Activated T-cell treated with anti-CD3 and anti-CD28 coated beads for 48 hours (primary cell): ENCODE data around the gene EMSY.

ENCODE experiments used
- DNase-seq: peaks from one replicate; pipeline ENCODE4 v3.0.0-alpha.2; 2020; ENCODE audit warnings: low read depth

EMSY gene

DNA sequence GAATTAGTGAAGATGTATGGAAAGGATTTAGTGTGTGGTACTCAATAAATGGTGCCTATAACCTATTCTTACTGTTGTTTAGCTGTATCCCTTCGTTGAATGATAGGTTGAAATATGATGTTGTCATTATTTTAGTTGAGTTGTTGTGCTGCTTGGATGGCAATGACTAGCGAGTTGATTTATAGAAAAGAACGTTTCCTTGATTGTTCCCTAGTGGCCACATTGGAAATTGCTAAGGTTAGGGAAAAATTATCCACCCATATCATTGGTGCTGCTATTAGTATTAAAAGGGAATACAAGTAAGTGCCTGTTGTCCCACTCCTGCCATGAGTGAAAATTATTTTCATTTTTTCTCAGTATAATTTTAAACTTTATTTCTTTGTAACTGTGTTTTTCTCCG lies 14.5 kb downstream of the EMSY start:
- no peak for DNase-seq

DNA sequence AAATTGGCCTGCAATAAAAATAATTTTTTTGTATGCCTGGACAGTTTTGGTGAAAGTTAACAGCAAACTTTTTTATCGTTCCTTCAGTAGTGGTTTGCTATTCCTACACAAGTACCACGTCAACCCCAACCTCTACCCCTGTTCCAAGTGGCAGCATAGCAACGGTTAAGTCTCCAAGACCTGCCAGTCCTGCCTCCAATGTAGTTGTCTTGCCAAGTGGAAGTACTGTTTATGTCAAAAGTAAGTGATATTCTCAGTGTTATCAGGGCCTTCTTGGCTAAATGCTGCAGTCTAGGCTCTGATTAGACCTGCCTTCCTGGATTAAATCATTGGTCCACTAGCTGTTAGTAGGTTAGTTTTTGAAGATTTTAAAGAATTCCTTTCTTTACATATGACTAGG lies 15.0 kb downstream of the EMSY start:
- no peak for DNase-seq

DNA sequence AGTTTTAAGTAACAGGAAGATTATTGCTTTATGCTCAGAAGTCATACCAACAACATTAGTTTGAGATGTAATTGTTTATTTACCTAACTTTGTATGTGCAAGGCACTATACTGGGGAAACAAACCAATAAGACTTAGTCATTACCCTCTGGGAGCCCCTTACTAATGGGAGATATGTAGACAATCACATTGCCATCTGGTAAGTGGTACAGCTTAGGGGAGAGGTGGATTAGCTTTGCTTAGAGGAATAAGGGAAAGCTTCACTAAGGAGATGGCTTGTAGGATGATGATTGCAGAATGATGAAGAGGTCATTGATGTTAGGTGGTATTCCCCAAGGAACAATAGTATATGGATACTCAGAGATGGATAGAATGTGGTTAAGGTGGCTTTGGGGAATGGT lies 17.5 kb downstream of the EMSY start:
- no peak for DNase-seq

DNA sequence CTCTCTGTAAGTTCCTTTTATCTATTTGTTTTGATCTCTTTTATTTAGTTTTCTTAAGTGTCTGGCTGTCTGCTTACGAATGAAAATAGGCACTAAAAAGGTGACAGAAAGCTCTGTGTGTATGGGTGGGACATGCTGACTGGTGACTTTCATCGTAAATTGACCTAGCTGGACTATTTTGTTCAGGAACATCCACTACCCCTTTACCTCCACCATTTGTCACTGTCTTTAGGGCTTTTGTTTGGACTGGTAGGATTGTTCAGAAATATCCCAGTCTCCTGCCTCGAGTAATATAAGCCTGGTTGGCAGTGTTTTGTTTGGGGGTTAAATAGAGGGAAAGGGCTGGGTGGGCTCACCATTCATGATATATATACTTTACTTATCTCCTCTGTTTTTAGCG lies 20.9 kb downstream of the EMSY start:
- DNase-seq, result no peak

DNA sequence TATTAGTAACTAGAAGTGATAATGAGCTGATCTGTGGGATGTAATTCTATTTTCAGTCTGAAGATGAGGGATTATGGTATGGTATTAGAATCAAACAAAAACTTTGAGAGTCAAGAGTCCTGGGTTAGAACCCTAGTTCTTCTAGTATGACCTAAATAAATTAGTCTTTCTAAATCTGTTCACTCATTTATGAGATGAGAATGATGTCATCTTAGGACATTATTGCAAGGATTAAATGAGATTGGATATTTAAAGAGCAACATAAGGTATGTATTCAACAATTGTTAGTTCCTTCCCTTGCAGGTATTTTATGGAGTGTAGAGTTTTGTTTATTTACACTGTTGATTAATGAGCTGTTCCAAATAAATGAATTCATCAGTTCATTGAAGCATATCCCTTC lies 21.8 kb downstream of the EMSY start:
- no peak for DNase-seq

DNA sequence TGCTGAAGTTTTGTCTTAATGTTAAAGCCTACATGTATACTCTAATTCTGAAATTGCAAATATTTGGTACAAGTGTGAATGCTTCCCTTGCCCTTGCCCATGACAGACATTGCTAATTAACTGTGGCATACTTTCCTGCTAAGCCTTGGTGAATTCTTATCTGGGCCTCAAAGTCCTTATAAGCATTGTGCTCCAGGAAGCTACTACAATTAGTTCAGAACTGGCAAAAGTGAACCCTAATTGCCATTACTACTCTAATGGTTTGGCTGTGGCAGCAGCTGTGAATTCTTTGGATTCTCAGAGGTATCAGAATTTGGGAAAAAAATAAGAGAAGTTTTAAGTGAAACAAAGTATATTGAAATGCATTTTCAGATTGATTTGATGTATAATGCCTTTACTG lies 24.3 kb downstream of the EMSY start:
- DNase-seq, result no peak

DNA sequence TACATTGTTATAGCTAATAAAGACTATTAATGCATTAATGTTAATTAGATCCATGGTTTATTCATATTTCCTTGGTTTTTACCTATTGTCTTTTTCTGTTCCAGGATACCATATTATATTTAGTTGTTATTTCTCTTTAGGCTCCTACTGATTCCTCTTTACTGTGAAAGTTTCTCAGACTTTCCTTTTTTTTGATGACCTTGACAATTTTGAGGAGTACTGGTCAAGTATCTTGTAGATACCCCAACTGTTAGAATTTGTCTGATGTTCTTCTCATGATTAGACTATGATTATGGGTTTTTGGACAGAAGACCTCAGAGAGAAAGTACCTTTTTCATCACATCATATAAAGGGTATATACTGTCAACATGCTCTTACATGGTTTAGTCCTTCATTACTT lies 26.6 kb downstream of the EMSY start:
- DNase-seq, result no peak

DNA sequence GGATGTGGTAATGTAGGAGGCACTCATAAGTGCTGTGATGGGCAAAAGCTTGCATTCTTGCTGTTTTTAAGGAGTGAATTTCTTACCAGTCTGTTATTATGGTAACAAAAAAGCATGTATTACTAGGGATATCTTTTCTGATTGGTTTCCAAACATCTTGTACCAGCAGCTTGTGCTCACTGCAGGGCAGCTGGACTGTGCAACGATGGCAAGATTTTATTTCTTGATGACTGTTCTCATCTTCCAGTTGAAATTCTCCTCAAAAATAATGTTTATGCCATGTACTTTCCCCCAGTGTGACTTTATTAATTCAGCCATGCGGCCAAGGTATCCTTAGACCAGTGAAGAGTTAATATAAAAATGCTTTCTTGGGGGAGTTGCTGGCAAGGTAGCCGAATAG lies 35.4 kb downstream of the EMSY start:
- no peak for DNase-seq

DNA sequence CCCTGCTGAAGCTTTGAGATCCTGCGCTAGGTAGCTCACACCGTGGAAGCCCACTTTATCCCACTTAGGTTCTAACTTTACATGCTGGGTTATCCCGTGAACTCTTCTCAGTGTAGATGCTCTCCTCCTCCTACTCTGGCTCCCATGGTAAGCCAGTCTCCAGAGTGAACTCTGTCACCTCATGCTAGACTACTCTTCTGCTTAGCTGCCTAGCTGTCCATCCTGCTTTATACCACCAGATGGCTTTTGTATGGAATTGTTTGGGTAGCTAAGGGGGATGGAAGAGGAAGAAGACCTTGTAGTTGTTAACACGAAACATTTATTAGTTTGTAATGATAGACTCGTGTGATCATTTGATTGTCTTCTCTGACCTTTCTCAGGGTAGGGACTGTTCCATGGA lies 46.8 kb downstream of the EMSY start:
- DNase-seq, result no peak

DNA sequence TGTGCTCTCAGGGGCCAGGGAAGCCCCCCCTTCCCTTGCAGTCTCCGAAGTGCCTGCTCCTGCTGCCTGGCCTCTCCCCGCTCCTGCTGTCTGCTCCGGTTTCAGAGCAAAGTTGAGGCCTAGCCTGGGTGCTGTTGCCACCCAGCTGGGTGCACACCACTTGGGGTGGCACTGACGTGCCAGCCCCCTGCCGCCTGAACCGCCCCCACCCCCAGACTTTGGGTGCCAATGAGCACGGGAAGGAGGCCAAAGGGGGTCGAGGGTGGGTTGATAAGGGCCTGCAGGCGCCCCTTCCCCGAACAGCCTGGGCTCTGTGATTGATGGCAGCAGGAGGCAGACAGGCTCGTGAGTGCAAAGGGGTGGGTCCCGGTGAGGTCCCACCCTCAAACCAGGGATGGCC lies 48.2 kb downstream of the EMSY start:
- DNase-seq, result no peak

DNA sequence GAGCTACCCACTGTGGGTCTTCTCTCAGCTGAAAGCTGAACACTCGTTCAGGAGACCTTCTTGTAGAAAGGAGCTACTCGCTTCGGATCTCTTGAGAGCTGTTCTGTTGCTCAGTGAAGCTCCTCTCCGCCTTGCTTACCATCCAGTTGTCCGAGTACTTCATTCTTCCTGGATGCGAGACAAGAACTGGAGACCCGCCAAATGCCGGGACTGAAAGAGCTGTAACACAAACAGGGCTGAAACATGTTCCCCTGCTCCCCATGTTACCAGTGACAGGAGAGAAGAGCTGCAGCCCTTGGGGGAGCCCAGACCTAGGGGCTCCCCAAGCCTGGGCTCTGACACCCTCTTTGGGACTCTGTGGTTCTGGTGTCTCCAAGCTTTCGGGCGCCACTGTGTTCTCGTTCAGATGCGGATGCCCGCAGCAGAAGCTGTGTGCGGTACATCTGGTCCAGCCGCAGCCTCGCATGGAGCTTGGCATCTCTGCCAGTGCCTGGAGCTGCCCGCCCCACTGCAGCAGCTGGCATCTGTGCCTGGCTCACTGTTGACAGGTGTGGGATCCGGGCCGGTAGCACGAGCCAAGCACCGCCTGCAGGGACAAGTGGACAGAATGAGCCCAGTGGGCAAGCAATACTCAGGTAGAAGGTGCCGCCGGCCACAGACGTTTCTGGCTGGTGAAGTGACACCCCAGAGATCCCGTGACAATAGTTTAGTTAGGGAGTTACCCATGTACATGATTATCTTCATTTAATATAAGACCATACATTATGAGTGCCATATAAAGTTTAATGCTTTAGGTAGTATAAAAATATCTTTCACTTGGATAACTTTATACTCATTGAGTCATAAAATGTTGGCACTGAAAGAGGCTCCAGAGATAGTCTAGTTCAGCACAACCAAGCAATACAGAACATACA lies 49.1 kb downstream of the EMSY start:
- DNase-seq, result no peak

DNA sequence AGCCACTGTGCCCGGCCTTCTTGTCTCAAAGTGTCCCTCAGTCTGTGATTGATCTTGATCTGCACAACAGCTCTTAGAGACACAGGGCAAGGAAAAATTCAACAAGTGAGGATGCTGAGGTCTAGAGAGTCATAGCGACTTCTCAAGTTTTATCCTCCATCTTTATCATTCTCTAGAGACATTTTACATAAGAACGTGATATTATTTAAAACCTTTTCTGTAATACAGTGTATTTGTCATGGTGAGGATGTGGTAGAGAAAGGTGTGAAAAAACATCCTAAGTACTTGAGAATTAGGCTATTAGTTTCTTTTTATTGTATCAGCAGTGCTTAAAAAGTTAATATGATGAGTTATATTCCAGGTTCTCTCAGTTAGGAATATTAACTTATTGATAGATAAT lies 50.2 kb downstream of the EMSY start:
- DNase-seq, result no peak

DNA sequence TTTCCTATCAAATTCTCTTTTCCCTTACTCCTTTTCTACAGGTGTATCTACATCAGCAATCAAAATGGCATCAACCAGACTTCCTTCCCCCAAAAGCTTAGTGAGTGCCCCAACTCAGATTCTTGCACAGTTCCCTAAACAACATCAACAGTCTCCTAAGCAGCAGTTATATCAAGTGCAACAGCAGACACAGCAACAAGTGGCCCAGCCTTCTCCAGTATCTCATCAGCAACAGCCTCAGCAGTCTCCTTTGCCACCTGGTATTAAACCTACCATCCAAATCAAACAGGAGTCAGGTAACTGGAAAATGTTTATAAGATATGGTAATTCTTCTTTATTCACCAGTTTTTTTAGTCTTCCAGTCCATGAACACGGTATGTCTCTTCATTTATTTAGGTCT lies 51.4 kb downstream of the EMSY start:
- DNase-seq, result no peak

DNA sequence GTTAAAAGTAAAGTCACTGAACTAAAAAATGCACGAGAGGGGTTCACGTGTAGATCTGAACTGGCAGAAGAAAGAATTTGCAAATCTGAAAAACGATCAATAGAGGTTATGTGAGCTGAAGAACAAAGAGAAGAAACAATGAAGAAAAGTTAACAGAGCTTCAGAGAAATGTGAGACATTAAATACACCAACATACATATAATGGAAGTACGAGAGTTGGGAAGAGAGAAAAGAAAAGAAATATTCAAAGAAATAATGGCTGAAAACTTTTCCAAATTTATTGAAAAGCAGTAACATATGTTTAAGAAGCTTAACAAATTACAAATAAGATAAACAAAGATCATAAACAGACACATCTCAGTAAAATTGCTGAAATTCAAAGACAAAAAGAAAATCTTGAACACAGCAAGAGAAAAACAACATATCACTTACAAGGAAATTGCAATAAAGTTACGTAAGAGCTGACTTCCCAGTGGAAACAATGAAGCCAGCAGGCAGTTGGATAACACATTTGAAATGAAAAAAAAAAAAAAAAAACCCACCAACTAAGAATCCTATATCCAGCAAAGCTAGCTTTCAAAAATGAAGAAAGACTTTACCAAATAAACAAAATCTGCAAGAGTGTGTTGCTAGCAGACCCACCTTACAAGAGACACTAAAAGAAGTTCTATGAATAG lies 56.8 kb downstream of the EMSY start:
- no peak for DNase-seq

DNA sequence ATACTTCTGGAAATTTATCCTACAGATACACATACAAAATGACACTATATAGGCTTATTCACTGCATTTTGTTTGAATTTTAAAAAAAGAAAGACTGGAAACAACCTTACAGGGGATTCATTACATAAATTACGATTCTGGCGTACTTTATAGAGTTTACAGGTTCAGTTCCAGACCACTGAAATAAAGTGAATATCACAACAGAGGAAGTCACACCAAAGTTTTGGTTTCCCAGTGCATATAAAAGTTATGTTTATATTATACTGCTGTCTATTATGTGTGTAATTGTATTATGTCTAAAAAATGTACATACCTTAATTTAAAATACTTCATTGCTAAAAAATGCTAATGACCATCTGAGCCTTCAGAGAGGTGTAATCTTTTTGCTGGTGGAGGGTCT lies 62.0 kb downstream of the EMSY start:
- no peak for DNase-seq

DNA sequence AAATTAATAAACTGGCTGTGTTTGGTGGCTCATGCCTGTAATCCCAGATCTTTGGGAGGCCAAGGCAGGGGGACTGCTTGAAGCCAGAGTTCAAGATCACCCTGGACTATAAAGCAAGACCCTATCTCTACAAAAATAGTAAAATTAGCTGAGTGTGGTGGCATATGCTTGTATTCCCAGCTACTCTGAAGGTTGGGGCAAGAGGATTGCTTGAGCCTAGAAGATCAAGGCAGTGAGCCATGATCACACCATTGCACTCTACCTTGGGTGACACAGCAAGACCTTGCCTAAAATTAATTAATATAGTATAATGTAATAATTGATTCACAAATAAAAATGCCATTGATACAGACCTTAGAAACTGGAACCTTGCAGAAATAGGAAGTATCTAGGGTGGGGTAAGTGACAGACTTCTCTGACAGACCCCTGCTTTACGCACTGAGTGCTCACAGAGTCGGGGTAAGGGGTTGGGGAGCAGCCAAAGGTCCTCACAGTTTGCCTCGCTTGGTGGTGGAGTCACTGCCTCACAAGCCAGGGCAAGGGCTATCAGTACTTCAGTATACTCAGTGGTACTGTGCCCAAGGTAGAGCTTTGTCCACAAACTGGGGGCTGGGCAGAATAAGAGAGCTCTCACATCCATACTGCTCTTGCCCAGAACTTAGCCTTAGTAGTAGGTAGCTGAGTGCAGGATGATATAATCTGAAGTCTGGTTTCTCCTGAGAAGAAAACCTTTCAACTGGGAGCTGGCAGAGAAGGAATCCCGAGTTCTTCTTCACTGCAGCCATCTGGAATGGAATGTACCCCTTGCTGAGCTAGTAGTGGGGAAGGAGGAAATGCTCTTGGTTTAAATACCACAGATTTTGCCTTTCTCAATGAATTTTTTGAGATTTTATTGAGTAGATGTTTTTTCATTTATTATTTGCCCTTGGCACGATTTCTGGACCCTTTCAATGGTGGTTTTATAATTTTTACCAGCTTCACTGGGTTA lies 65.5 kb downstream of the EMSY start:
- no peak for DNase-seq

DNA sequence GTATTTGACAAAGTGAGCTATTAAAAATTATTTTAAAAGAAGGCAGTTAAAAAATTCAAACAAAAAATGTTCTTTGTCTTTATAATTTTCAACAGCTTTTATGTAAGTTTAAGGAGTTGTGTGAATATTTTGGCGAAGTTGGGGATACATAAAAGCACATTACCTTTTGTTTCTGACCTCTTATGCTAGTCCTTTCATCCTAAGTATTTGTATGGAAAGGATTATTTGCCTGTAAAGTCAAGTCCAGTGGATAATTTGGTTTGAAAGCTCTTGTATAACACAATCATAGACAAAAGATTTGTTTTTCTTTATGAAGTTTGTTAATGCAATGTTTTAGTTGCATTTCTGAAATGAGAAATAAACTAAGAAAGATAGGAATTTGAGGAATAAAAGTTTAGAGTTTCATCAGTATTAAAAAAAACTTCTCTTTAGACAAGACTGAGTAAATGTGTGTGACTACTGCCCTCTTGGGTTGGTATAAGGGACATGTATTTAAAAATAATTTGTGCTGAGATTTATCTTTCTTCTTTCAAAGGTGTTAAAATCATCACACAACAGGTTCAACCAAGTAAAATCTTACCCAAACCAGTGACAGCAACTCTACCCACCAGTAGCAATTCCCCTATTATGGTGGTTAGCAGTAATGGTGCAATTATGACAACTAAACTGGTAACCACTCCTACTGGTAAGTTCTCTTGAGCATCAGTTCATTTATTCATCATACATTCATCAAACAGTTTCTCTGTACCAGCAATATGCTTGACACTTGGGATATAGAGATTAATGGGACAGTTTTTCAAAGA lies 68.2 kb downstream of the EMSY start:
- DNase-seq, result no peak

DNA sequence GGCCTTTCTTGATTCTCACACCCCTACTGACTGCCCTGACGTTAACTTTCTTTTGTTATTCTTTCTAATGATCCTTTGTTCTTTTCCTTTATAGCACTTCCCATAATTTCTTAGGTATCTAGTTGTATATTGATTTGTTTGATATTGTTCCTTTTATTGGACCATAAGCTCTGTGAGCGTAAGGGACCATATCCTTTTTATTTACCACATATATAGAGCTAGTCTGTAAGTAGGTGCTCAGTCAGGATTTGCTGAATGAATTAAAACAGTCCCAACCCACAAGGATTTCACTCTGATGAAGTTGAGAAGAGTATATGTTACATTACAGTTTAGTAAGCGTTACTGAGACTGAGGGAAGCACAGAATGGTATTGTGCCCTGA lies 68.8 kb downstream of the EMSY start:
- DNase-seq, result no peak

DNA sequence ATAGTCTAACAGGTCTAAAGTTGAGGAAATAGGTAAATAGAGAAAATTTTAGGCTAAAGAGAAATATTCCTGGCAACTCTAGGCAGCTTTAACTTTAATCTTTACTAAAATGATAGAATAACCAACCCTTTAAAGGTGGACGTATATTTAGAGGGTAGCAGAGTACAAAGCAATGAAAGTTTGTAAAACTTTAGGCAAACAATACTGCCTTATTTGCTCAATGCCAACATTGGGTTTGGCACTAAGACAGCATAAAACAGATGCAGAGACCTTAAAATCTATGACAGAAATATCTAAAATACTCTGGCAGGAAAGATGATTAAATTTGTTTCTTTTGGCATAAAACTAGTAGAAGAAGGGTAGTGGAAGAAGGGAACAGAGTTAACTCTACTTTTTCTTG lies 70.7 kb downstream of the EMSY start:
- no peak for DNase-seq

DNA sequence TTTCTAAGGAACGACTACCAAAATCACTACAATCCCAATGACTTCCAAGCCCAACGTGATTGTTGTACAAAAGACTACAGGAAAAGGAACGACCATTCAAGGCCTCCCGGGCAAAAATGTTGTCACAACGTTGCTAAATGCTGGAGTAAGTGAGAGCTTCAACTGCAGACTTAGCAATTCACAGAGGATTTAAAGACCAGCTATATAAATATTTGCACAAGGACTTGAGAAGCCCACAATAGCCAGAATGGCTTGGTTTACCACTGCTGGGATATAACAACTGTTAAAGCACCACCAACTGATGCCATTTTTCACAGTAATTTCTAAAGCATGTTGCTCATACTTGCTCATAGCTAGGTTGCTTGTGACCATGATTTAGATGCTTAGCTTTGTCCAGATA lies 78.3 kb downstream of the EMSY start:
- DNase-seq, result no peak

DNA sequence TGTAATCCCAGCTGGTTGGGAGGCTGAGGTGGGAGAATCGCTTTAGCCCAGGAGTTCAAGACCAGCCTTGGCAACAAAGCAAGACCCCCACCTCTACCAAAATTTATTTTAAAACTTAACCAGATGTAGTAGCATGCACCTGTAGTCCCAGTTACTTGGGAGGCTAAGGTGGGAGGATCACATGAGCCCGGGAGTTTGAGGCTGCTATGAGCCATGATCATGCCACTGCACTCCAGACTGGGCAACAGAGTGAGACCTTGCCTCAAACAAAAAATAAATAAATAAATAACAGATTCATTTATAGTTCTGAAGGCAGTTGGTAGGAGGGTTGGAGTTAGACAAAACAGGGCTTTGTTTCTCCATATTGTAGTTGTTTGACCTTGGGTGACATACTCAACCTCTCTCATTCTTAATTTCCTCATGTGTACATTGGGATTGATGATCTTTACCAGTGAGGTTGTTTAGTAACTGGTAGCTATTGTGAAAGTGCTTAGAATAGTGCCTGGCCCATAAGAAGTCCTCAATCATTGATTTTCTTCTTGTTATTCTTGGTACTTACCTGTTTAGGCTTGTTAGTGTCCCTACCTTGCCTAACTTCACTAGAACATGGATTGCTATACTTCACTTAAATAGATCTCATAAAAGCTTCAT lies 79.1 kb downstream of the EMSY start:
- no peak for DNase-seq
